Mucosa of gallbladder (tissue), 1 donor: Measurements from ENCODE around the gene TRMT10B. TPM values are rescaled to one million over a fixed set of nuclear protein-coding genes. Genes with fewer than 3 reads are reported as not detected.
"Not testable (repeated sequence)": the region's sequence is repeated elsewhere in the genome, so short reads cannot be mapped to it uniquely, and the experiment has no call there.

ENCODE experiments used
- DNase-seq: peaks from one replicate; pipeline ENCODE4 v3.0.0-alpha.2; 2020; ENCODE audit warnings: low spot score
- total RNA-seq: library from RNA; stranded (reverse); gene quantifications from one replicate; pipeline ENCODE4 v1.2.1, GENCODE V29; 2021
- donor health status: DM: no; HTN: no; CAD: no.

The TRMT10B gene
- total RNA-seq, 1 donor from 2014 or later = 10.5 TPM

- no peak for DNase-seq
These were observed 47.8 kb downstream of the TRMT10B start for GRCh38 chr9:37801287-37801850.

- no peak for DNase-seq
These were observed 48.5 kb downstream of the TRMT10B start for GRCh38 chr9:37801959-37802711.

- DNase-seq = no peak
These were observed 52.7 kb downstream of the TRMT10B start for GRCh38 chr9:37806271-37806670.

- DNase-seq = not testable (repeated sequence)
These were observed 56.1 kb downstream of the TRMT10B start for GRCh38 chr9:37809676-37810075.

- DNase-seq = no peak
These were observed 58.4 kb downstream of the TRMT10B start for GRCh38 chr9:37811906-37812476.

GRCh38 chr9:37812773-37813379 is 59.3 kb downstream of the TRMT10B start:
- no peak for DNase-seq

GRCh38 chr9:37818849-37819248 is 65.2 kb downstream of the TRMT10B start:
- no peak for DNase-seq

- no peak for DNase-seq
These were observed 66.5 kb downstream of the TRMT10B start for GRCh38 chr9:37820142-37820541.

- not testable (repeated sequence) for DNase-seq
These were observed 71.6 kb downstream of the TRMT10B start for GRCh38 chr9:37825174-37825573.

- no peak for DNase-seq
These were observed 74.0 kb downstream of the TRMT10B start for GRCh38 chr9:37827483-37828165.

Other genes with a start within 250 kb of the TRMT10B start
- gene FBXO10, start 177.4 kb upstream of the TRMT10B start, total RNA-seq = 9.5 TPM
- gene TOMM5, start 161.2 kb upstream of the TRMT10B start, total RNA-seq = 53.9 TPM
- 5.9 TPM for gene FRMPD1, start 102.9 kb upstream of the TRMT10B start, total RNA-seq
- gene EXOSC3, start 31.3 kb downstream of the TRMT10B start, total RNA-seq = 30.1 TPM
- 27.7 TPM for gene DCAF10, start 47.0 kb downstream of the TRMT10B start, total RNA-seq
- 29.0 TPM for gene SLC25A51, start 150.3 kb downstream of the TRMT10B start, total RNA-seq